ENCODE results near the gene C18orf63. TPM values are rescaled to one million over a fixed set of nuclear protein-coding genes. Genes with fewer than 3 reads are reported as not detected.
A peak's percentile ranks its signal among the peaks of the same experiment; 100 is the strongest.
"Not testable (repeated sequence)": the region's sequence is repeated elsewhere in the genome, so short reads cannot be mapped to it uniquely, and the experiment has no call there.

C18orf63 gene
- total RNA-seq, 2 donors from 2014 or later = not detected

GRCh38 chr18:74284191-74284979, 31.3 kb upstream of the C18orf63 start:
- Histone ChIP-seq H3K27ac (peak overlapping the region; percentile 14), H3K27me3 (no peaks in the 10 kb centered on the region), H3K9me3 (no peaks in the 10 kb centered on the region), H3K4me1 (peaks cover 7% of the 10 kb centered on the region), H3K36me3 (no peaks in the 10 kb centered on the region), H3K9ac (ENCODE audit: low read depth in 2 of 2, low read length in 2 of 2) (peak overlapping the region in 1 of 2 donors; percentile 44), H3K4me3 (no peak overlapping the region)
- DNase-seq = no peak
- no peak for TF ChIP-seq CTCF (IDR thresholded peaks at IDR 0.05)
- intact Hi-C loops (cut with DNase I) = no loop called here

GRCh38 chr18:74284980-74285355, 30.7 kb upstream of the C18orf63 start:
- H3K27me3 ChIP-seq = no peaks in the 10 kb centered on the region
- no peak overlapping the region for H3K27ac ChIP-seq
- H3K4me1 ChIP-seq = peaks cover 7% of the 10 kb centered on the region
- no peaks in the 10 kb centered on the region for H3K36me3 ChIP-seq
- H3K4me3 ChIP-seq = no peak overlapping the region
- intact Hi-C loops (cut with DNase I) = loop anchor here (5.0 kb wide), 1 partner anchor 88 kb away; no protein-coding TSS in a partner anchor
- DNase-seq = no peak
- no peak for TF ChIP-seq CTCF (IDR thresholded peaks at IDR 0.05)
- H3K9ac ChIP-seq (ENCODE audit: low read depth in 2 of 2, low read length in 2 of 2) = no peak overlapping the region
- H3K9me3 ChIP-seq = no peaks in the 10 kb centered on the region

GRCh38 chr18:74285583-74285982, 30.1 kb upstream of the C18orf63 start:
- H3K27me3 ChIP-seq; H3K27ac ChIP-seq; H3K4me1 ChIP-seq; H3K36me3 ChIP-seq; DNase-seq; H3K9me3 ChIP-seq; H3K4me3 ChIP-seq; H3K9ac ChIP-seq (ENCODE audit: low read depth in 2 of 2, low read length in 2 of 2): not testable (repeated sequence)
- intact Hi-C loops (cut with DNase I) = loop anchor here (5.0 kb wide), 1 partner anchor 88 kb away; no protein-coding TSS in a partner anchor

GRCh38 chr18:74286106-74286855, 29.4 kb upstream of the C18orf63 start:
- Histone ChIP-seq H3K4me3 (no peak overlapping the region), H3K27ac (no peak overlapping the region), H3K9ac (ENCODE audit: low read depth in 2 of 2, low read length in 2 of 2) (no peak overlapping the region), H3K36me3 (no peaks in the 10 kb centered on the region), H3K9me3 (no peaks in the 10 kb centered on the region), H3K27me3 (no peaks in the 10 kb centered on the region), H3K4me1 (peaks cover 7% of the 10 kb centered on the region)
- intact Hi-C loops (cut with DNase I) = loop anchor here (5.0 kb wide), 1 partner anchor 89 kb away; no protein-coding TSS in a partner anchor
- no peak for TF ChIP-seq CTCF (IDR thresholded peaks at IDR 0.05)
- no peak for DNase-seq

GRCh38 chr18:74286856-74287255, 28.8 kb upstream of the C18orf63 start:
- no peak for DNase-seq
- no peaks in the 10 kb centered on the region for H3K36me3 ChIP-seq
- H3K4me3 ChIP-seq = no peak overlapping the region
- TF ChIP-seq CTCF (IDR thresholded peaks at IDR 0.05) = no peak
- no peaks in the 10 kb centered on the region for H3K27me3 ChIP-seq
- no peak overlapping the region for H3K27ac ChIP-seq
- intact Hi-C loops (cut with DNase I) = loop anchor here (5.0 kb wide), 1 partner anchor 90 kb away; no protein-coding TSS in a partner anchor
- peaks cover 7% of the 10 kb centered on the region for H3K4me1 ChIP-seq
- no peak overlapping the region for H3K9ac ChIP-seq (ENCODE audit: low read depth in 2 of 2, low read length in 2 of 2)
- H3K9me3 ChIP-seq = no peaks in the 10 kb centered on the region

All from colonic mucosa (tissue), 4 donors.